HCT116 (cell line): ENCODE data around the gene GAK.

ENCODE experiments used
- CEBPB ChIP-seq: IDR thresholded peaks from 2 replicates; pipeline ENCODE4 v1.6.1; 2012; ENCODE audit warnings: low read depth
- SRF ChIP-seq: IDR thresholded peaks from 2 replicates; pipeline ENCODE4 v1.6.1; 2012; ENCODE audit warnings: low read depth
- ZFX ChIP-seq: fragments of 450-650 bp; IDR thresholded peaks from 2 replicates; pipeline ENCODE4 v1.6.1; 2017
- TF ChIP-seq, protein P1 (sequence below), 3 experiments: fragments of 200-600 bp in 1 of 3; sonication (generic) in 1 of 3; IDR thresholded peaks in 2 of 3; conservative IDR thresholded peaks in 1 of 3; 2 replicates each; pipeline ENCODE4 v1.5.1; 2012 to 2017; ENCODE audit warnings: low read depth in 2 of 3, low read length in 2 of 3, antibody characterized with exemption in 1 of 3, borderline replicate concordance in 1 of 3, control low read depth in 1 of 3, mild to moderate bottlenecking in 1 of 3, mixed read lengths in 1 of 3, mixed run types in 1 of 3, moderate library complexity in 1 of 3; ENCODE audit not compliant: insufficient read depth in 1 of 3

GRCh38 chr4:914531-914930 lies 17.6 kb downstream of the GAK start:
- no peak for TF ChIP-seq CEBPB
- TF ChIP-seq, protein P1, sequence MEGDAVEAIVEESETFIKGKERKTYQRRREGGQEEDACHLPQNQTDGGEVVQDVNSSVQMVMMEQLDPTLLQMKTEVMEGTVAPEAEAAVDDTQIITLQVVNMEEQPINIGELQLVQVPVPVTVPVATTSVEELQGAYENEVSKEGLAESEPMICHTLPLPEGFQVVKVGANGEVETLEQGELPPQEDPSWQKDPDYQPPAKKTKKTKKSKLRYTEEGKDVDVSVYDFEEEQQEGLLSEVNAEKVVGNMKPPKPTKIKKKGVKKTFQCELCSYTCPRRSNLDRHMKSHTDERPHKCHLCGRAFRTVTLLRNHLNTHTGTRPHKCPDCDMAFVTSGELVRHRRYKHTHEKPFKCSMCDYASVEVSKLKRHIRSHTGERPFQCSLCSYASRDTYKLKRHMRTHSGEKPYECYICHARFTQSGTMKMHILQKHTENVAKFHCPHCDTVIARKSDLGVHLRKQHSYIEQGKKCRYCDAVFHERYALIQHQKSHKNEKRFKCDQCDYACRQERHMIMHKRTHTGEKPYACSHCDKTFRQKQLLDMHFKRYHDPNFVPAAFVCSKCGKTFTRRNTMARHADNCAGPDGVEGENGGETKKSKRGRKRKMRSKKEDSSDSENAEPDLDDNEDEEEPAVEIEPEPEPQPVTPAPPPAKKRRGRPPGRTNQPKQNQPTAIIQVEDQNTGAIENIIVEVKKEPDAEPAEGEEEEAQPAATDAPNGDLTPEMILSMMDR (IDR thresholded peaks at IDR 0.05 in 2 of 3, conservative IDR thresholded peaks at IDR 0.05 in 1 of 3; ENCODE audit: borderline replicate concordance in 1 of 3, insufficient read depth in 1 of 3, low read depth in 2 of 3, low read length in 2 of 3): no peak
- no peak for TF ChIP-seq ZFX
- no peak for TF ChIP-seq SRF
